Neutrophil (primary cell): ENCODE measurements around the gene FAM162B.

Experiments
- H3K27ac ChIP-seq: fragments of 200-600 bp; sonication (generic); 2 replicates; pipeline ENCODE4 v1.5.1; 2016; ENCODE audit warnings: mild to moderate bottlenecking, moderate library complexity
- H3K27me3 ChIP-seq: fragments of 200-600 bp; sonication (generic); 2 replicates; pipeline ENCODE4 v1.6.0; 2016; ENCODE audit warnings: mild to moderate bottlenecking
- H3K36me3 ChIP-seq: fragments of 200-600 bp; sonication (generic); 2 replicates; pipeline ENCODE4 v1.5.1; 2017
- H3K4me1 ChIP-seq, 2 experiments: fragments of 200-600 bp in 1 of 2; sonication (generic) in 1 of 2; 1 replicate in 1 of 2; 2 replicates in 1 of 2; pipeline versions ENCODE4 v1.5.1 to v1.6.1; 2013 to 2016; ENCODE audit warnings: low read depth in 1 of 2, low read length in 1 of 2, mild to moderate bottlenecking in 1 of 2, moderate library complexity in 1 of 2; ENCODE audit not compliant: control insufficient read depth in 1 of 2, insufficient read depth in 1 of 2
- H3K4me3 ChIP-seq, 2 experiments: fragments of 200-600 bp in 1 of 2; sonication (generic) in 1 of 2; 1 replicate in 1 of 2; 2 replicates in 1 of 2; pipeline ENCODE4 v1.5.1; 2013 to 2016; ENCODE audit warnings: low read depth in 1 of 2, low read length in 1 of 2, mild to moderate bottlenecking in 1 of 2, moderate library complexity in 1 of 2
- H3K9me3 ChIP-seq: fragments of 200-600 bp; sonication (generic); 2 replicates; pipeline ENCODE4 v1.5.1; 2016
- CTCF ChIP-seq: fragments of 200-600 bp; sonication (generic); IDR thresholded peaks from 2 replicates; pipeline ENCODE4 v1.5.1; 2016; ENCODE audit warnings: antibody characterized with exemption

The FAM162B gene

GRCh38 chr6:116764961-116765841, at the start of gene FAM162B:
TSS of gene FAM162B (minus strand) at chr6:116765719. CDS start at chr6:116765576, 143 bp downstream.
- peaks cover 100% of the 10 kb centered on the region for H3K27me3 ChIP-seq
- TF ChIP-seq CTCF, result no peak
- no peak within 1 kb of the TSS for H3K27ac ChIP-seq
- H3K36me3 ChIP-seq, result no peaks in the 10 kb centered on the region
- H3K9me3 ChIP-seq, result no peaks in the 10 kb centered on the region
- H3K4me1 ChIP-seq, result peaks cover 0 to 10% of the 10 kb centered on the region in 2 experiments
- no peak within 1 kb of the TSS for H3K4me3 ChIP-seq

- Histone ChIP-seq H3K36me3 (no peaks in the 10 kb centered on the region), H3K27ac (no peak overlapping the region), H3K27me3 (no peaks in the 10 kb centered on the region), H3K4me3 (no peak overlapping the region), H3K4me1 (no peaks in the 10 kb centered on the region), H3K9me3 (no peaks in the 10 kb centered on the region)
- no peak for TF ChIP-seq CTCF
Measured at GRCh38 chr6:116812051-116812650, 46.6 kb upstream of the FAM162B start.

- H3K4me3 ChIP-seq, result no peak overlapping the region
- TF ChIP-seq CTCF, result no peak
- H3K9me3 ChIP-seq, result no peaks in the 10 kb centered on the region
- H3K4me1 ChIP-seq, result no peaks in the 10 kb centered on the region
- no peaks in the 10 kb centered on the region for H3K36me3 ChIP-seq
- H3K27me3 ChIP-seq, result no peaks in the 10 kb centered on the region
- no peak overlapping the region for H3K27ac ChIP-seq
Measured at GRCh38 chr6:116801971-116802370, 36.5 kb upstream of the FAM162B start.

- no peak overlapping the region for H3K27ac ChIP-seq
- no peak for TF ChIP-seq CTCF
- no peaks in the 10 kb centered on the region for H3K27me3 ChIP-seq
- no peaks in the 10 kb centered on the region for H3K4me1 ChIP-seq
- H3K9me3 ChIP-seq, result no peaks in the 10 kb centered on the region
- no peak overlapping the region for H3K4me3 ChIP-seq
- H3K36me3 ChIP-seq, result no peaks in the 10 kb centered on the region
Measured at GRCh38 chr6:116799945-116800344, 34.4 kb upstream of the FAM162B start.

- Histone ChIP-seq H3K4me3 (no peak overlapping the region), H3K27me3 (no peaks in the 10 kb centered on the region), H3K4me1 (no peaks in the 10 kb centered on the region), H3K27ac (no peak overlapping the region), H3K9me3 (no peaks in the 10 kb centered on the region), H3K36me3 (no peaks in the 10 kb centered on the region)
- no peak for TF ChIP-seq CTCF
Measured at GRCh38 chr6:116797585-116797984, 32.1 kb upstream of the FAM162B start.
